B cell (primary cell): Measurements from ENCODE around the gene GMCL2. TPM values are rescaled to one million over a fixed set of nuclear protein-coding genes. Genes with fewer than 3 reads are reported as not detected.

Experiments
- ATAC-seq: fragments of 200-7000 bp; cut with Tn5 transposase; one replicate; pipeline ENCODE4 v1.10.0; 2021; ENCODE audit warnings: low read depth, mild to moderate bottlenecking, moderate number of reproducible peaks, moderate library complexity
- CTCF ChIA-PET: fragments of 350-600 bp; sonication (Branson Sonifier 250); formaldehyde crosslinking; loops from one replicate; lab custom pipeline; 2021; ENCODE audit warnings: antibody characterized with exemption, inconsistent platforms; lab: Charles Lee
- POLR2A ChIA-PET: fragments of 350-600 bp; sonication (Branson Sonifier 250); formaldehyde crosslinking; loops from one replicate; lab custom pipeline; 2021; ENCODE audit warnings: antibody characterized with exemption; lab: Charles Lee
- DNase-seq: peaks from one replicate; pipeline ENCODE4 v3.0.0; 2013
- H2AFZ ChIP-seq: 2 replicates; pipeline ENCODE4 v1.6.1; 2012; ENCODE audit warnings: mild to moderate bottlenecking, low read depth, low read length; ENCODE audit not compliant: insufficient read depth, poor library complexity, severe bottlenecking
- H3K27ac ChIP-seq, 2 donors: 1 replicate in 1 of 2; 2 replicates in 1 of 2; pipeline ENCODE4 v1.5.1; 2012 to 2013; ENCODE audit warnings: low read length in 2 of 2, mild to moderate bottlenecking in 2 of 2, moderate library complexity in 1 of 2
- H3K27me3 ChIP-seq, 4 experiments: fragments of 200-600 bp in 1 of 4; sonication (generic) in 1 of 4; replicated peaks in 1 of 4; 1 replicate in 2 of 4; 2 replicates in 2 of 4; pipeline versions ENCODE4 v1.6.1 to v1.7.0; 2013 to 2016; ENCODE audit warnings: low read length in 3 of 4, mild to moderate bottlenecking in 2 of 4, mixed read lengths in 1 of 4, moderate library complexity in 1 of 4; ENCODE audit not compliant: insufficient read depth in 4 of 4, control insufficient read depth in 3 of 4; ENCODE audit errors: control extremely low read depth in 1 of 4
- H3K36me3 ChIP-seq, 2 experiments: replicated peaks in 1 of 2; 1 replicate in 1 of 2; 2 replicates in 1 of 2; pipeline versions ENCODE4 v1.6.1 to v1.7.1; 2013; ENCODE audit warnings: low read length in 1 of 2; ENCODE audit not compliant: insufficient read depth in 2 of 2, control insufficient read depth in 1 of 2; ENCODE audit errors: control extremely low read depth in 1 of 2, extremely low read depth in 1 of 2
- H3K4me1 ChIP-seq, 2 donors: fragments of 200-600 bp in 1 of 2; sonication (generic) in 1 of 2; 1 replicate in 1 of 2; 2 replicates in 1 of 2; pipeline versions ENCODE4 v1.5.1 to v1.6.1; 2013 to 2017; ENCODE audit warnings: low read length in 2 of 2; ENCODE audit not compliant: control insufficient read depth in 2 of 2, insufficient read depth in 2 of 2
- H3K4me2 ChIP-seq: replicated peaks from 2 replicates; pipeline ENCODE3; 2012; ENCODE audit warnings: mild to moderate bottlenecking, low read depth, low read length; ENCODE audit not compliant: poor library complexity, severe bottlenecking
- H3K4me3 ChIP-seq, 5 experiments: fragments of 200-600 bp in 1 of 5; sonication (generic) in 1 of 5; 1 replicate in 3 of 5; 2 replicates in 2 of 5; pipeline versions ENCODE4 v1.5.1 to v1.7.0; 2011 to 2016; ENCODE audit warnings: low read length in 4 of 5, mild to moderate bottlenecking in 4 of 5, low read depth in 2 of 5, control low read depth in 1 of 5, moderate library complexity in 1 of 5; ENCODE audit not compliant: insufficient read depth in 1 of 5; ENCODE audit errors: control extremely low read depth in 1 of 5, extremely low read depth in 1 of 5
- H3K79me2 ChIP-seq: fragments of 200-600 bp; sonication (generic); one replicate; pipeline ENCODE4 v1.6.0; 2016; ENCODE audit warnings: low read length; ENCODE audit not compliant: control insufficient read depth, insufficient read depth
- H3K9ac ChIP-seq: fragments of 200-600 bp; sonication (generic); 2 replicates; pipeline ENCODE4 v1.6.1; 2017; ENCODE audit warnings: mild to moderate bottlenecking, low read length, moderate library complexity
- H3K9me3 ChIP-seq, 3 donors: one replicate each; pipeline versions ENCODE4 v1.6.1 to v1.7.1; 2013; ENCODE audit warnings: low read length in 2 of 3; ENCODE audit not compliant: control insufficient read depth in 2 of 3, insufficient read depth in 1 of 3; ENCODE audit errors: control extremely low read depth in 1 of 3
- H4K20me1 ChIP-seq: 2 replicates; pipeline ENCODE4 v1.6.0; 2012; ENCODE audit warnings: mild to moderate bottlenecking, low read length; ENCODE audit not compliant: insufficient read depth, control insufficient read depth, poor library complexity, severe bottlenecking
- H3K27ac Mint-ChIP-seq: one replicate; pipeline ENCODE4 v1.8.0; 2021; ENCODE audit warnings: mixed read lengths
- H3K27me3 Mint-ChIP-seq: one replicate; pipeline ENCODE4 v1.8.0; 2021; ENCODE audit warnings: mixed read lengths
- H3K4me1 Mint-ChIP-seq: one replicate; pipeline ENCODE4 v1.8.0; 2021; ENCODE audit warnings: mixed read lengths
- H3K4me3 Mint-ChIP-seq: one replicate; pipeline ENCODE4 v1.8.0; 2021; ENCODE audit warnings: mixed read lengths
- H3K9me3 Mint-ChIP-seq: one replicate; pipeline ENCODE4 v1.8.0; 2022; ENCODE audit warnings: mixed read lengths; ENCODE audit not compliant: insufficient read depth
- CTCF ChIP-seq: fragments of 200-600 bp; IDR thresholded peaks from one replicate; pipeline ENCODE4 v1.8.0; 2022; ENCODE audit warnings: antibody characterized with exemption, mild to moderate bottlenecking
- EZH2 ChIP-seq: IDR thresholded peaks from 2 replicates; pipeline ENCODE4 v1.6.1; 2012; ENCODE audit warnings: borderline replicate concordance, low read depth, mild to moderate bottlenecking, moderate library complexity, low read length; ENCODE audit not compliant: insufficient read depth, poor library complexity, severe bottlenecking
- WGBS: methylation state at CpG from one replicate; pipeline ENCODE4 v1.1.5; 2013; ENCODE audit warnings: missing lambda C conversion rate; ENCODE audit not compliant: insufficient coverage; 5-methylcytosine and 5-hydroxymethylcytosine counted together
- intact Hi-C: fragments of 100-400 bp; cut with micrococcal nuclease; formaldehyde crosslinking; loops from one replicate; pipeline ENCODE4 v1.10.0; 2022
- polyA plus RNA-seq: library from polyadenylated mRNA; depleted of rRNA; stranded (reverse); fragments of >200 nt; gene quantifications from 2 replicates; pipeline ENCODE4 v1.2.3, GENCODE V29; 2012
- total RNA-seq, 2 donors: library from RNA; stranded (reverse); fragments of 120-200 nt in 1 of 2; gene quantifications; 1 replicate in 1 of 2; 2 replicates in 1 of 2; pipeline versions ENCODE4 v1.2.3 to v1.2.4, GENCODE V29; 2013 to 2022

The GMCL2 gene
- total and polyA plus RNA-seq, 2 donors (not counting 1 experiment from before 2014, with no cell fraction given) = not detected

DNA sequence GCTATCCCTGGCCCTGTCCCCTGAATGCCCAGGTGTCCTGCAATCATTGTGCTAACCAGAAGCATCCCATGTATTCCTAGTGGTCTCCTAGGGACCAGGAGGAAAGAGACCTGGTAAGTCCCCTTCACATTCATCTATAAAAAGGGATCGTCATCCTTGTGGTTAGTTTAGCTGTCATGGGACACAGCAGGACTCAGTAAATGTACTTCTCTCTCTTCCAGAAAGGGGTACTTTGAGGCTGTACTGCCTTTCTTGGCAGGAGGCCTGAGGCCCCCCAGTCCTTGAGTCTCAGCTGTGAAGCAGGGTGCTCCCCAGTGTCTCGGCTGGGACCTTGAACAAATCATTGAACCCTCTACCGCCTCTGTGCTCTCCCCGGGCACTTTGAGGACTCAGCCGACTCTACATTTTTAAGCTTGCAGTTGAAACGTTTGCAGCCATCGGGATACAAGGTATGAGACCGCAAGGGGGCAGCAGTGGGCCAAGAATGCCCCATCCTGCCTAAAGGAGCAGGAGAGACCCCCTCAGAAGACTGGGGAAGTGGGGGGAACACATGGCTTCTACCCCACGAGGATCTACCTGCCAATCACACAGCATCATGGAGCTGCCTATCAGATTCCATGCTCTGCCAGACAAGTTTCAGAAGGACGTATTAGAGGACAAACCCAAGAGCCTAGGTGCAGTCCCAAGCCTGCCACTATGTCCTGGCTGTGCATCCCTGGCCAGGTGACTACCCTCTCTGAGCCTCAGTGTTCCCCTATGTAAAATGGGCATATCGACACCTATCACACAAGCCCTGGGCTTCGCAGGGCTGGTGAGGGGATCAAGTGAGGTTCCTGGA lies 47.8 kb upstream of the GMCL2 start:
- Histone ChIP-seq H4K20me1 (peaks cover 21% of the 10 kb centered on the region), H3K9me3 (no peaks in the 10 kb centered on the region), H3K27ac (no peak overlapping the region), H3K27me3 (no peaks in the 10 kb centered on the region), H3K36me3 (peaks cover 0 to 16% of the 10 kb centered on the region in 2 experiments), H3K4me3 (no peak overlapping the region), H3K4me1 (peaks cover 41 to 64% of the 10 kb centered on the region in 2 donors), H3K79me2 (peaks cover 21% of the 10 kb centered on the region), H2AFZ (peak overlapping the region; percentile 68), H3K4me2 (no peak overlapping the region), H3K9ac (no peak overlapping the region)
- ChIA-PET CTCF (interaction anchor here (0.6 to 2.7 kb wide), 16 partner anchors 9 to 1302 kb away, joined by 3 to 12 read pairs (median 4); partner anchors contain the start of genes HNRNPAB and NHP2), POLR2A (interaction anchor here (0.6 to 0.7 kb wide), 2 partner anchors 25 to 116 kb away, joined by 3 to 5 read pairs; no protein-coding TSS in a partner anchor)
- H3K27me3 Mint-ChIP-seq = no peaks in the 10 kb centered on the region
- H3K9me3 Mint-ChIP-seq = no peaks in the 10 kb centered on the region
- peak; percentile 77 for DNase-seq
- H3K4me1 Mint-ChIP-seq = peaks cover 53% of the 10 kb centered on the region
- peak; percentile 8 for ATAC-seq
- H3K27ac Mint-ChIP-seq = peak overlapping the region; percentile 6
- intact Hi-C loops = loop anchor here (10.0 kb wide), 1 partner anchor 390 kb away; the partner anchor contains the start of gene CLK4
- 10% methylated on average over 8 of the region's 12 CpGs for WGBS
- peak overlapping the region; percentile 0 for H3K4me3 Mint-ChIP-seq
- TF ChIP-seq EZH2 (no peak), CTCF (peak; percentile 82)
